ENCODE measurements around the gene FBXL17.

FBXL17 gene

GRCh38 chr5:108078882-108079281 lies 303.0 kb downstream of the FBXL17 start:
- DNase-seq: no peak

GRCh38 chr5:108078345-108078744 lies 303.6 kb downstream of the FBXL17 start:
- no peak for DNase-seq

- no peak for DNase-seq
Observed at GRCh38 chr5:108074626-108075025, 307.3 kb downstream of the FBXL17 start.

- DNase-seq: no peak
Observed at GRCh38 chr5:108064302-108064701, 317.6 kb downstream of the FBXL17 start.

- DNase-seq: no peak
Observed at GRCh38 chr5:108061941-108062340, 320.0 kb downstream of the FBXL17 start.

GRCh38 chr5:108060340-108060739 lies 321.6 kb downstream of the FBXL17 start:
- DNase-seq: no peak

GRCh38 chr5:108059334-108059733 lies 322.6 kb downstream of the FBXL17 start:
- DNase-seq: no peak

- no peak for DNase-seq
Observed at GRCh38 chr5:108054349-108054748, 327.5 kb downstream of the FBXL17 start.

GRCh38 chr5:108046955-108047670 lies 334.8 kb downstream of the FBXL17 start:
- DNase-seq: no peak

- DNase-seq: no peak
Observed at GRCh38 chr5:108036482-108036881, 345.4 kb downstream of the FBXL17 start.

GRCh38 chr5:108028883-108029282 lies 353.0 kb downstream of the FBXL17 start:
- no peak for DNase-seq

GRCh38 chr5:108028412-108028811 lies 353.5 kb downstream of the FBXL17 start:
- DNase-seq: no peak

- no peak for DNase-seq
Observed at GRCh38 chr5:108025957-108026356, 355.9 kb downstream of the FBXL17 start.

GRCh38 chr5:108024986-108025385 lies 356.9 kb downstream of the FBXL17 start:
- DNase-seq: no peak

- no peak for DNase-seq
Observed at GRCh38 chr5:108016101-108016500, 365.8 kb downstream of the FBXL17 start.

- DNase-seq: no peak
Observed at GRCh38 chr5:108006791-108007190, 375.1 kb downstream of the FBXL17 start.

GRCh38 chr5:108003178-108003577 lies 378.7 kb downstream of the FBXL17 start:
- DNase-seq: no peak

GRCh38 chr5:108001222-108001621 lies 380.7 kb downstream of the FBXL17 start:
- DNase-seq: no peak

GRCh38 chr5:107997338-107997980 lies 384.4 kb downstream of the FBXL17 start:
- DNase-seq: no peak

- DNase-seq: no peak
Observed at GRCh38 chr5:107993341-107993740, 388.6 kb downstream of the FBXL17 start.

- DNase-seq: no peak
Observed at GRCh38 chr5:107990881-107991810, 390.8 kb downstream of the FBXL17 start.

- no peak for DNase-seq
Observed at GRCh38 chr5:107985144-107985543, 396.8 kb downstream of the FBXL17 start.

- DNase-seq: no peak
Observed at GRCh38 chr5:107982703-107983425, 399.0 kb downstream of the FBXL17 start.
